ENCODE measurements around the gene PRPF38A. TPM values are rescaled to one million over a fixed set of nuclear protein-coding genes. Genes with fewer than 3 reads are reported as not detected.

Gene PRPF38A
- total RNA-seq, 1 experiment from 2014 or later = 11.0 TPM

- in situ Hi-C loops (cut with HindIII; ENCODE audit: low pct_unique_long_range_greater_than_20kb, low sequenced_read_pairs) = no loop called here
Measured at GRCh38 chr1:52435211-52435610, 30.8 kb downstream of the PRPF38A start.

GRCh38 chr1:52435650-52436049 is 31.2 kb downstream of the PRPF38A start:
- in situ Hi-C loops (cut with HindIII; ENCODE audit: low pct_unique_long_range_greater_than_20kb, low sequenced_read_pairs) = no loop called here
- DNase-seq (ENCODE audit: low read depth, low spot score) = no peak

More at GRCh38 chr1:52435211-52435610, 30.8 kb downstream of the PRPF38A start:
- no peak for DNase-seq (ENCODE audit: low read depth, low spot score)

GRCh38 chr1:52436817-52437216 is 32.4 kb downstream of the PRPF38A start:
- no peak for DNase-seq (ENCODE audit: low read depth, low spot score)
- in situ Hi-C loops (cut with HindIII; ENCODE audit: low pct_unique_long_range_greater_than_20kb, low sequenced_read_pairs) = no loop called here

- in situ Hi-C loops (cut with HindIII; ENCODE audit: low pct_unique_long_range_greater_than_20kb, low sequenced_read_pairs) = no loop called here
- no peak for DNase-seq (ENCODE audit: low read depth, low spot score)
Measured at GRCh38 chr1:52439976-52440375, 35.6 kb downstream of the PRPF38A start.

- in situ Hi-C loops (cut with HindIII; ENCODE audit: low pct_unique_long_range_greater_than_20kb, low sequenced_read_pairs) = no loop called here
- no peak for DNase-seq (ENCODE audit: low read depth, low spot score)
Measured at GRCh38 chr1:52444463-52444862, 40.1 kb downstream of the PRPF38A start.

GRCh38 chr1:52454127-52454526 is 49.7 kb downstream of the PRPF38A start:
- DNase-seq (ENCODE audit: low read depth, low spot score) = no peak
- in situ Hi-C loops (cut with HindIII; ENCODE audit: low pct_unique_long_range_greater_than_20kb, low sequenced_read_pairs) = no loop called here

- DNase-seq (ENCODE audit: low read depth, low spot score) = no peak
- in situ Hi-C loops (cut with HindIII; ENCODE audit: low pct_unique_long_range_greater_than_20kb, low sequenced_read_pairs) = no loop called here
Measured at GRCh38 chr1:52454779-52455178, 50.4 kb downstream of the PRPF38A start.

- in situ Hi-C loops (cut with HindIII; ENCODE audit: low pct_unique_long_range_greater_than_20kb, low sequenced_read_pairs) = no loop called here
- no peak for DNase-seq (ENCODE audit: low read depth, low spot score)
Measured at GRCh38 chr1:52455686-52456085, 51.3 kb downstream of the PRPF38A start.

GRCh38 chr1:52460694-52461093 is 56.3 kb downstream of the PRPF38A start:
- in situ Hi-C loops (cut with HindIII; ENCODE audit: low pct_unique_long_range_greater_than_20kb, low sequenced_read_pairs) = no loop called here
- DNase-seq (ENCODE audit: low read depth, low spot score) = peak; percentile 4

GRCh38 chr1:52461821-52462220 is 57.4 kb downstream of the PRPF38A start:
- DNase-seq (ENCODE audit: low read depth, low spot score) = no peak
- in situ Hi-C loops (cut with HindIII; ENCODE audit: low pct_unique_long_range_greater_than_20kb, low sequenced_read_pairs) = no loop called here

- DNase-seq (ENCODE audit: low read depth, low spot score) = no peak
- in situ Hi-C loops (cut with HindIII; ENCODE audit: low pct_unique_long_range_greater_than_20kb, low sequenced_read_pairs) = no loop called here
Measured at GRCh38 chr1:52463891-52464290, 59.5 kb downstream of the PRPF38A start.

- in situ Hi-C loops (cut with HindIII; ENCODE audit: low pct_unique_long_range_greater_than_20kb, low sequenced_read_pairs) = no loop called here
- no peak for DNase-seq (ENCODE audit: low read depth, low spot score)
Measured at GRCh38 chr1:52469108-52469507, 64.7 kb downstream of the PRPF38A start.

Other genes with a start within 250 kb of the PRPF38A start
- gene CC2D1B, start 38.4 kb upstream of the PRPF38A start, total RNA-seq (2014; rRNA removed; shearing (Covaris generic)) = 38.5 and 41.9 TPM in 2 replicates
- 9.8 and 10.3 TPM in 2 replicates for gene ORC1, start 179 bp upstream of the PRPF38A start, total RNA-seq (2014; rRNA removed; shearing (Covaris generic))
- gene TUT4, start 148.5 kb downstream of the PRPF38A start, total RNA-seq (2014; rRNA removed; shearing (Covaris generic)) = 19.1 and 20.7 TPM in 2 replicates
- gene GPX7, start 197.8 kb downstream of the PRPF38A start, total RNA-seq (2014; rRNA removed; shearing (Covaris generic)) = not detected in 2 replicates
- not detected in 2 replicates for gene SHISAL2A, start 228.6 kb downstream of the PRPF38A start, total RNA-seq (2014; rRNA removed; shearing (Covaris generic))

Measured in SK-MEL-5 (cell line).